H7 (cell line): ENCODE data around the gene PDYN. TPM values are rescaled to one million over a fixed set of nuclear protein-coding genes. Genes with fewer than 3 reads are reported as not detected.

Source experiments
- total RNA-seq: library from RNA; depleted of rRNA; stranded (reverse); fragments of >200 nt; shearing (Covaris generic); gene quantifications from 2 replicates; pipeline ENCODE4 v1.2.3, GENCODE V29; 2014; rRNA removed

PDYN gene
- total RNA-seq, 1 experiment from 2014 or later, result 0.52 TPM

Other genes starting within 250 kb of the PDYN start
- 6.7 and 8.1 TPM in 2 replicates for gene SIRPA, start 98.7 kb downstream of the PDYN start, total RNA-seq
- 39.8 and 40.8 TPM in 2 replicates for gene STK35, start 107.8 kb upstream of the PDYN start, total RNA-seq